SK-MEL-5 (cell line): Measurements from ENCODE around the gene BTBD10. TPM values are rescaled to one million over a fixed set of nuclear protein-coding genes. Genes with fewer than 3 reads are reported as not detected.

Source experiments
- DNase-seq: peaks from one replicate; pipeline ENCODE4 v3.0.0-alpha.2; 2016; ENCODE audit warnings: low read depth, low spot score
- in situ Hi-C: cut with HindIII; loops from 2 replicates; pipeline ENCODE4 v1.10.0; 2016; ENCODE audit warnings: low sequenced_read_pairs, high pct_unique_total_duplicates, low pct_unique_long_range_greater_than_20kb
- total RNA-seq: library from RNA; depleted of rRNA; stranded (reverse); fragments of >200 nt; shearing (Covaris generic); gene quantifications from 2 replicates; pipeline ENCODE4 v1.2.3, GENCODE V29; 2014

The BTBD10 gene
- total RNA-seq, 1 experiment from 2014 or later, result 101 TPM

DNA sequence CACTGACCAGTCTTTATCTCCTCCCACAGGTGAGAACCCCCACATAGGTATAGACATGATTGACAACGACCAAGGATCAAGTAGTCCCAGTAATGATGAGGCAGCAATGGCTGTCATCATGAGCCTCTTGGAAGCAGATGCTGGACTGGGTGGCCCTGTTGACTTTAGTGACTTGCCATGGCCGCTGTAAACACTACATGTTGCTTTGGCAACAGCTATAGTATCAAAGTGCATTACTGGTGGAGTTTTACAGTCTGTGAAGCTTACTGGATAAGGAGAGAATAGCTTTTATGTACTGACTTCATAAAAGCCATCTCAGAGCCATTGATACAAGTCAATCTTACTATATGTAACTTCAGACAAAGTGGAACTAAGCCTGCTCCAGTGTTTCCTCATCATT is 76.5 kb downstream of the BTBD10 start:
- in situ Hi-C loops, result no loop called here
- no peak for DNase-seq

DNA sequence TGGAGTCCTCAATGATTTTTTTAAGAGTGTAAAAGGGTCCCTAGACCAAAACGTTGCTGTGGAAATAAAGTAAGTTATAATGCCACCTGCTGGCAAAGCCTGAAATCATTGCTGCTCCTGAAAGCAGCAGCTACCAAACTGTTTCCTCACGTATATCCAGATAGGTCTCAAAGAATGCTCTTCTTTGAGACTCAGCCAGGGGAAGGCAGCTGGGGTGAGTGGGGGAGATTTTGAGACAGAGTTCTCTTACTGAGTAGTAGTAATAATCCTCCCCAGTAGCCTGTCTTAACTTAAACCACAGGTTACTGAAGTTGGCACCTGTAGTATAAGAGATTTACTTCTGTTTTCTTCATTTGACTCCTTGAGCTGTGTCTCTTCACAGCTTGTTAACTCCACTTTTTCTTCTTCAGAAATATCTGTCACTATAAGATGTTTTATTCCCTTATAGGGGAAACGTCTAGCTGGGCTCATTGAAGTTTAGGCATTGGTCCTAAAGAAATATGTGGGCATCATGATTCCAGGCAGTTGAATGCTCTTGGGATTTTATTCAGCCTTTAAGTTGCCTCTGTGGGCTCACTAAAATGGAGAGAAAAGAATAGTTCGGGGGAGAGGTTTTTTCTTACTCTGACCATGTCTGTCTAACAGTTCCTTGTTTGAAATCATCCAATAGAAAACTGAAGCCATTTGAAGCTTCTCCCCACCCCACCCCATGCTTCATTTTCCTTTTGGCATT is 77.9 kb downstream of the BTBD10 start:
- DNase-seq, result peak; percentile 79
- in situ Hi-C loops, result no loop called here

DNA sequence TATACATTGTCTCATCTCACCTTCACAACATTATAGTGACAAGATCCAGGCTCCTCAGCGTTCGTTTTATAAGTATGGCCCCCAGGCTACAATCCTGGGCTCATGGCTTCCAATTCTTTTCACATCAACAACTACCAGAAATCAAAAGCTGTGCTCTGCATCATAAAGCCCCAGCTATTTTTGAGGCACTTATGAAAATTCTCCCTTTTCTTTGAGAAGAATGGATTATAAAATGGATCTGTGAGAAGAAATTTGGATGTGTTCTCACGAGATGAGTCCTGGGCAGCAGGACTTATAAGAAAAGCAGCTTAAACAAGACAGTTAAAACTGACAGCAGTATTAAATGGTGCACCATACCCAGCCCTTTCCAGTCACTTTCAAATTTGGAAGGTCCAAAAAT is 80.3 kb downstream of the BTBD10 start:
- in situ Hi-C loops, result no loop called here
- no peak for DNase-seq

DNA sequence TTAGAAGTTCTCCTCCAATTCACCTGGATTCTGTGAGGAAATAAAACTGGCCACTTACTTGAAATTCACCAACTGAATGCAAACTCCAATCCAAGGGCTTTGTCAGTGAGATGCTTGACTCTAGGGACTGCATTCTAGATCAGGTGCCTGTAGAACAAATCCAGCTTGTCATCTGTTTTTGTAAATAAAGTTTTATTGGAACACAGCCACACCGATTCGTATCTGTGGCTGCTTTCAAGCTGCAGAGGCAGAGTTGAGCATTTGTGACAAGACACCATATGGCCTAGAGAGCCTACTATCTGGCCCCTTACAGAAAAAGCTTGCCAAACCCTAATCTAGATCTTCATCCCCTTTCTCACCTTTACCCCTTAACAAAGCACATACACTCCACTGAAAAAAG is 82.3 kb downstream of the BTBD10 start:
- in situ Hi-C loops, result no loop called here
- no peak for DNase-seq

DNA sequence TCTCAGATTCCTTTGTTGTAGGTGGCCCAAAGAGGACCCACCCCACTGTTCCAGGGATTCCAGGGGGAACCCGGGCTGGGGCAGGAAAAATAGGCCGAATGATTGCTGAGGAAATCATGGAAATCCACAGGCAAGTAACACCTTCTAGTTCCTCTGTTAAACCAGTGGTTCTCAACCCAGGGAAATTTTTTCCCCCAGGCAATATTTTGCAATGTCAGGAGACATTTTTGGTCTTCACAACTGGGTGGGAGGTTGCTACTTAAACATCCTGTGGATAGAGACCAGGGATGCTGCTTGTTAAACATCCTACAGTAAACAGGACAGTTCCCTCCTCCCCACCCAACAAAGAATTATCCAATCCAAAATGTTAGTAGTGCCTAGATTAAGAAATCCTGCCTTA is 84.7 kb downstream of the BTBD10 start:
- DNase-seq, result no peak
- in situ Hi-C loops, result no loop called here

DNA sequence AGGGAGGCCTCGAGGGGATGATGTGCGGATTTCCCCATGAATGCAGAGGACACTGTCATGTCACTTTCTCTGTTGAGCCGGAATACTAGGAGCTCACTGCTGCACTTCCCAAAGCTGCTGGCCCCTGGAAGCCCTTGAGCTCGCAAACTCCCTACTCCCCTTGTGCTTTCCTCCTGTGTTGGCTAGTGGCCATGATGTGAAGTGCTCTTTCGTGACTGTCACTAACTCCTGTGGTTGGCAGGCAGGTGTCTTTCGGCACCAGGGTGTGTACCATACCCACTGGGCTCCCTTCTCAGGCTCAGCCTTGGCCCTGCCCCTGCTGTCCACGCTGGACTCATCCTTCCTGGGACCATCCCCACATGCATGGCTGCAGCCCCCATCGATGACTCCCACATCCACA is 86.2 kb downstream of the BTBD10 start:
- DNase-seq, result no peak
- in situ Hi-C loops, result no loop called here

DNA sequence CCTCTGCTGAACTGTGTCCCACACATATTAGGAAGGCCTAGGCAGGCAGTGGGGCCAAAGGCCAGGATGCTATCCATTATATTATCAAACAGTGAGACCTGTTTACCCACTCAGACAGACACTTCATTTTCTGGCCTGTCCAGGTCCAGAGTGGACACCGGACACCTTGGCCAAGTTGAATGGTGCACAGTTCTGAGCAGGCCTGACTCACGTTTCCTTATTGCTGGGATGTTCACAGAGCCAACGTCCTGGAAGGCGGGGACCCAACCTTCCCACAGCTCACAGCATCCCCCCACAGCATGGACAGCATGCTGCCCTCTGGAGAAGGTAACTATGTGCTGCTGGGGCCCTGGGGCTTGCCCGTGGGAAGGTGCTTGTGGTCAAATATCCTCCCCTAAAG is 86.6 kb downstream of the BTBD10 start:
- in situ Hi-C loops, result no loop called here
- DNase-seq, result no peak

DNA sequence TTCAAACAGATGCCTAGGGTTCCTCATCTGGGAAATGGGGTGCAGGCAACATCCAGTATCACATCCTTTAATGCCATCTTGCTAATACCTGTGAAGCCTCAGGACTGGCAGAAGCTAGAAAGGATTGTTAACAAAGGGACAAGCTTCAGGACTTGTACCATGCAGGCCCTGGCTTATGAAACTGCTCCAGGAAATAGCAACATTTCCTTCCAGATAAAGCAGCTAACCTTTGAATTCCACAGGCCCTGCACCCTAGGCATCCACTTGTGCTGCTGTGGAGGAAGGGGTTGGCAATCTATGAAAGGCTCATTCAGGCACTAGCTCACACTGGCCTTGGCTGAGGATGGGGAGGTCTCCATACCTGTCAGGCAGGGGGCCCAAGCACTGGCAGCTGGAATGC is 87.2 kb downstream of the BTBD10 start:
- DNase-seq, result no peak
- in situ Hi-C loops, result no loop called here

DNA sequence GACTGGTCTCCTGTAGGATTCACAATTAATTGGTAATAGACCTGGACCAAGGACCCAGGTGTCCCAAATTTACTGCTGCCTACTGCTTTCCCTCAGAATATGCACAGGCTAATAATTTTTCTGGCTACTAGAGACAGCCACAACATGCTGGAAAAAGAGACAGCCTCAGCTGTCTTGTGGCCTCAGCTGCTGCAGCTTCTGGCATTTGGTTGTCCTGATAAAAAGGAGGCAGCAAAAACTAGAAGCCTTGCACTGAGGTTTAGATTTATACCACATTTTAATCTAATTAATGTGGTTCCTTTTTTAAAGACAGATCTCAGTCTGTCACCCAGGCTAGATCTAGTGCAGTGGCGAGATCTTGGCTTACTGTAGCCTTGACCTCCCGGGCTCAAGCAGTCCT is 89.8 kb downstream of the BTBD10 start:
- no peak for DNase-seq
- in situ Hi-C loops, result no loop called here

DNA sequence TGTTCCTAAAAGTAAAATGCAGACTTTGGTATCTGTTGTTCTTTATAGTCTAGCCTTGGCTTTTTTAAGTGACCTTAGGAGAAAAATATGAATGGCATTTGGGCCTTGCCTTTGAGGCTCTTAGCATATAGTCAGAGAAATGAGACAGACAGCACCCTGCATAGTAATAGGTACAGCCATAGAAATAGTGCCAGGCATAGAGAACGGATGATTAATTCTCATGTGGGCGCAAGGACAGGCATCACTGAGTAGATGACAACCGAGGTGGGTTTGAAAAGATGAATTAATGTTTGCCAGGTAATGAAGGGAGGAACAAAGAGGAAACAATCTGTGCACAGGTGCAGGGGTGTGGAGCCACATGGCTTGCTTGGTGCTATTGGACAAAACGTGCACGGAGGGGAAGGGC is 95.0 kb downstream of the BTBD10 start:
- in situ Hi-C loops, result no loop called here
- DNase-seq, result no peak

DNA sequence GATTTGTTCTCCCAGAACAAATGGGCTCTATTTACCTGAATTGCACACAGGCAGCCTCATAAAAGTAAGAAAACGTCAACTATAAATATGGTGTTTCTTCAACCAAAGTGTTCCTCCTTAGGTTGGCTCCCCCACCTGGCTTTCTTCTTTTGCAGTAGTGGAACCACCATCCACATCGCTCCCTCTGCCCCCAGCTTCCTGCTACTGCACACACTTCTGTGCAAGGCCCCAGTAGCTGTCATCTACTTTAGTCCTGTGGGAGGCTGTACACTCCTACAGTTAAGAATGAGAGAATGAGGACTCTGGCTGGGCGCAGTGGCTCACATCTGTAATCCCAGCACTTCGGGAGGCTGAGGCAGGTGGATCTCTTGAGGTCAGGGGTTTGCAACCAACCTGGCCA is 95.9 kb downstream of the BTBD10 start:
- DNase-seq, result no peak
- in situ Hi-C loops, result no loop called here

DNA sequence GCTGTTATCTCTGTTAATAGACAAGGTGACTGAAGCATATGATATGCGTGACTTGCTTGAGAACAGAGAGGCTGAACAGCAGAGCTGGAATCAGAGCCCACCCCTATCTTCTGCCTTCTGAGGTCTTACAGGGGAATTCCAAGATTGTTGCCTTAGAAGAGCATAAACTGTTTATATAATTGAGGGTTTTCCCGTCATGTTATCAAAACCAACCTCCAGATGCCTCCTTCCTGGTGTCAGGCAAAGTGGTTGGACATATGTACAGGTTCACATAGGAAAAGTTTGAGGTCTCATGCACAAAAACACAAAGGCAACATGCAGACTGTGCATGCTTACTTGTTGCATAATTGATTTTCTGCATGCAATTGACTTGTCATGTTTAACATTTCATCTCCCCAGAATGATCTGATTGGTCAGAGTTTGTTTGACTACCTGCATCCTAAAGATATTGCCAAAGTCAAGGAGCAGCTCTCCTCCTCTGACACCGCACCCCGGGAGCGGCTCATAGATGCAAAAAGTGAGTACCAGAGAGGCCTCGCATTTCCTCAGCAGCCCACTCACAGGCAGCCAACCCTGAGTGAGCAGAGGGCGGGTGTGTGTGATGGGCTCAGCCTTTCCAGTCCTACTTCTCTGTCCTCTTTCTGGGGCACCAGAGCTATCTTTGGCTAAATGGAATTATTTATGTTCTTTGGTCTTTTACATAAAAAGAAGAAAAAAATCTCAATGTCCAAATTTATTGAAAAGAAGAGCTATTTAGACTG is 96.6 kb downstream of the BTBD10 start:
- no peak for DNase-seq
- in situ Hi-C loops, result no loop called here

DNA sequence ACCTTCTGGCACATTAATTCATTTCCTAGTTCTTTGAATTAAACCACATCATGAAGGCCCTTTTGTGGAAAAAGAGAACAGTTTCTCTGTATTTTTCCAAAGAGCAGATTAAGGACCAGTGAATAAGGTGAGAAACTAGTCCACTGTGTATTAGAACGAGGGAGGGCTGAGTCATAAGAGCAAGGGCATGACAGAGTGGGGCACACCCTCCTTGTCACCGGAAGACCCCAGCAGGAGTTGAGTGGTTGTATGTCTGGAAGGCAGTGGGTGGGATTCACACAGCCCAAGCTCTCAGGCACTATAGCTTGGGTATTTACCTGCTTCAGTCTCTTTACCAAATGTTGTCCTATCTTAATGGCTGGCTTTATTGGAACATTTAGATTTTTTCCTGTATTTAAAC is 98.6 kb downstream of the BTBD10 start:
- in situ Hi-C loops, result no loop called here
- no peak for DNase-seq

DNA sequence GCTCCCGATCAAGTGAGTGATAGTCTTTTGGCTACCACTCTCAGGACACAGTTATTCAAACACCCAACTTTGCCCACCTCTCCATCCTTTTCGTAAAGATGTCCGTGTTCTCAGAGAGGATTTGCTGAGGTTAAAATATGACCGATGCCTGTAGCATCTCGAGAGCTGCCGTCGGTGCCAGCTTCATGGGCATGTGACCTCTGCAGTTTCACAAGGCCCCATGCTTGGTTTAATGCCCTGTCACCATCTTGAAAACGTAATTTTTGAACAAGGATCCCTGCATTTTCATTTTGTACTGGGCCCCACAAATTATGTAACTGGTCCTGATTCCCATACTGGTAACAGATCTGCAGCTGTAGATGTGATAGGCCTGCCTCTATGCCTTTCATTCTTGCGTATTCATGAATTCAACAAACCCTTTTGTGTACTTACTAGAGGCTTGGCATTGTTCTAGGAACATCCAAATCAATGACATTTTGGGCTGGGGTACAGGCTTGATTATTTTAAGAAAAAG is 100.4 kb downstream of the BTBD10 start:
- in situ Hi-C loops, result no loop called here
- DNase-seq, result no peak

DNA sequence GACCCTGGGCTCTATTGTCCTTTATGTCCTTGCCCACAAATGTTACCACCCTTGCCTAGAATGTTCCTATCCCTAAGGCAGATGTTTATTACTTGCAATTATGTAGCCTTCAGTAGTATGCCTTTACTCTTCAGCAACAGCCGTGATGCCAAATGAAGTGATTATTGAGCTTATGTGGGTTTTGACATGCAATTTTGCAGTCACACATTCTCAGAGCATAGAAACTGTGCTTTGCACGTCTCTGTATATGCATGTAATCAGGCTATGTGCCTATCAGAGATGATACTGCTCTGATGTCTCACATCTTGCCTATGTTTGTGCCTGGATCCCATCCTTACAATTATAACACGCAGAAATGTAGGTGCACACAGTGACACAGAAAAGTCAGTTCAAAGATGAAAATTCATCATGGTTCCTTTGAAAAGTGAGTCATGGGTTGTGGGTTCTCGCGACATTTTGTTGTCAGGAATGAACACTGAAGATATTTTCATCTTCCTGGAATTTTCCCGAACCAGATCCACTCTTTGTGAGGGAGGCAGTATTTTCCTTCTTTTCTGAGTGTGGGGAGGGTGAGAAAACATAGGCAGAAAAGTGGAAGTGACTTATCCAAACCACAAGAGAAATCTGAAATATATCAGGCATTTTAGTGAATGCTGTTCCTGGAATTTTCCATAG is 104.3 kb downstream of the BTBD10 start:
- DNase-seq, result no peak
- in situ Hi-C loops, result no loop called here

DNA sequence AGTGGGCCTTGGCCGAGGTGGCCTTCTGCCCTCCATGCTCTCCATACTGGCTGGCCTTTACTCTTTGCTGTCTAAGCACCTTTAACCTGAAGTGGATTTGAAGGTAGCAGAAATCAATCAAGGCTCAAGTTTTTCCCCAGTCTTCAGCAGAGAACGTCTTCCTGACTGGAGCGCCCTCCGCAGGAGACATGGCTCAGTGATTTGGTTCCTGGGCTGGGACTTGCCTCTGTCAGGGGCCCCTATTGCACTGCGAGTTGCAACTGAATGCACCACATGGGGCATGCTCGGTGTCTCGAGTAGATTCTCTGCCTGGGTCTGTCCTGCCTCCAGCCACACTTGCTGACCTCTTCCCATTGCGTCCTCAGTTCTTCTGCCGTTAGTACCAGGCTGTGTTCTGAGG is 105.8 kb downstream of the BTBD10 start:
- no peak for DNase-seq
- in situ Hi-C loops, result no loop called here

DNA sequence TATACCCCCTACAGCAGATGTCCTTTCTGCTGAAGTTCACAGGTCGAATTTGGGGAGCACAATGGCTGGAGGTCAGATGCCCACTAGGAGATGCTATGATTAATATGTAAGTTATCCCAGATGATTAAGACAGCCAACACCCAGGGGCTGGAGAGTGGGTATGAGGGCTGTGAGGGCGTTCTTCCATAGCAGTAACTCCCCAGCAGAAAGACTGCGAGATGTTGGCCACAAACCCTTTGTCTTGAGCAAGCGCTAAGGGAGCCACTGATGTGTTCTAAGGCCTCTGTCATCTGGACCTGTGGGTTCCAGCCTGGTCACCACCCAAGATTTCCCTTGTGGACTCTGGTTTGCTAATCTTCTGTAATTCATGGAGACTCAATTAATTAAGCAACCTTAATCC is 107.8 kb downstream of the BTBD10 start:
- in situ Hi-C loops, result no loop called here
- no peak for DNase-seq

DNA sequence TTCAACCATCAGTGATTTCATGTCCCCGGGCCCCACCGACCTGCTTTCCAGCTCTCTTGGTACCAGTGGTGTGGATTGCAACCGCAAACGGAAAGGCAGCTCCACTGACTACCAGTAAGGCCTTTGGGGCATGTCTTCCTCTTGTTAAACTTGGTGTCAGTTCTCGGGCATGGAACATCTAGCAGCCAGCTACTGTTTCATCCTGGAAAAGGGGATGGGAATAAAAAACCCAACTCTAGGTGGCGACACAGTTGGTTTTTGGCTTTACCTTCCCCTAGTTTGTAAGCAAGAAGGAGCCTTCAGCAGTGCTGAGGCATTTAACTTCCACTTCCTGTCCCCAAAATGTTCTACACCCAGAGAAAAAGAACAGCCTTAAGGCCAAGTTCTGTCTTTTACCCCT is 108.7 kb downstream of the BTBD10 start:
- in situ Hi-C loops, result no loop called here
- DNase-seq, result peak; percentile 73

DNA sequence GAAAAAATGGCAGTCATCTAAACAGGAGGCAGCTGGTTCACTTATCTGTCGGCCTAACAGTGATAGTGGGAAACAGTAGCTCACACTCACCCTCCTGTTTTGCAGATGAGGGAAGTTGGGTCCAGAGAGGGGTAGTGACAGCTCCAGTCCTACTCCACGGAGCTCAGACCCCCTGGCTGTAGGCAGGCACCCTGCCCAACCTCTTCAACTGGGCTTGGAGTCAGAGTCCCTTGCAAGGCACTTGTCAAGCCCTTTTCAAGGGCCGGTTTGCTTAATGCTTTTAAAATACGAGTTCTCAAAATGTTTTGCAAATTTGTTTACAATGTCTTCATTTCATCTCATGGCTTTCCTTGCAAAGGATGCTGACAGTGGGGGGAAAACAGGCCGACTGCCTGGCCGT is 110.3 kb downstream of the BTBD10 start:
- in situ Hi-C loops, result no loop called here
- DNase-seq, result no peak
